GM12801 (cell line): Measurements from ENCODE around the gene CENPS.

Experiments
- TF ChIP-seq, protein P1 (sequence below): IDR thresholded peaks from one replicate; pipeline ENCODE4 v1.5.1; 2011; ENCODE audit warnings: control low read depth; ENCODE audit not compliant: insufficient read length; ENCODE audit errors: extremely low read depth

CENPS gene

DNA sequence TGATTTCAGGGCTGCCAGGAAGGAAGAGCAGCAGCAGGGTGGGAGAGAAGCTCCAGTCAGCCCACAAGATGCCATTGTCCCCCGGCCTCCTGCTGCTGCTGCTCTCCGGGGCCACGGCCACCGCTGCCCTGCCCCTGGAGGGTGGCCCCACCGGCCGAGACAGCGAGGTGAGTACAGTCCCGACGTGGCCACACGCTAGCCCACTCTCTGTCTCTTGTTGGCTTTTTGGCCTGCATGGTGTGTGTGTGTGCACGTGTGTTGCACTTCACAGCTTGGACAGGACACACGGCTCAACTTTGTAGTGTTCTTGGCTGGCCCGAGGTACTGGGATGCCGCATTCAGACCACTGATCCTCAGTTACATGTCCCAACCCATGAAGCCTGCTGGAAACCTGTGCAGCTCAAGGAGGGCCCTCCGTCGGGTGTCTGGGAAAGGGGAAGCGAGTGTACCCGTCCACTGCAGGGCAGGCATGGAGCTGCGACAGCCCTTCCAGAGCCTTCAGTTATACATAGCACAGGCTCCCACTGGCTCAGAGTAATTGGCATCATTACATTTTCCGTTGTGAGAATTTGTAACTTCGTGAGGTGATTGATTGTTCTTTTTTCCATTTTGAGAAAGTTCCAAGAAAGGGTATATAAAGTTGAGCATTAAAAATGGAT, 20.1 kb downstream of the CENPS start:
- TF ChIP-seq, protein P1, sequence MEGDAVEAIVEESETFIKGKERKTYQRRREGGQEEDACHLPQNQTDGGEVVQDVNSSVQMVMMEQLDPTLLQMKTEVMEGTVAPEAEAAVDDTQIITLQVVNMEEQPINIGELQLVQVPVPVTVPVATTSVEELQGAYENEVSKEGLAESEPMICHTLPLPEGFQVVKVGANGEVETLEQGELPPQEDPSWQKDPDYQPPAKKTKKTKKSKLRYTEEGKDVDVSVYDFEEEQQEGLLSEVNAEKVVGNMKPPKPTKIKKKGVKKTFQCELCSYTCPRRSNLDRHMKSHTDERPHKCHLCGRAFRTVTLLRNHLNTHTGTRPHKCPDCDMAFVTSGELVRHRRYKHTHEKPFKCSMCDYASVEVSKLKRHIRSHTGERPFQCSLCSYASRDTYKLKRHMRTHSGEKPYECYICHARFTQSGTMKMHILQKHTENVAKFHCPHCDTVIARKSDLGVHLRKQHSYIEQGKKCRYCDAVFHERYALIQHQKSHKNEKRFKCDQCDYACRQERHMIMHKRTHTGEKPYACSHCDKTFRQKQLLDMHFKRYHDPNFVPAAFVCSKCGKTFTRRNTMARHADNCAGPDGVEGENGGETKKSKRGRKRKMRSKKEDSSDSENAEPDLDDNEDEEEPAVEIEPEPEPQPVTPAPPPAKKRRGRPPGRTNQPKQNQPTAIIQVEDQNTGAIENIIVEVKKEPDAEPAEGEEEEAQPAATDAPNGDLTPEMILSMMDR: no peak

DNA sequence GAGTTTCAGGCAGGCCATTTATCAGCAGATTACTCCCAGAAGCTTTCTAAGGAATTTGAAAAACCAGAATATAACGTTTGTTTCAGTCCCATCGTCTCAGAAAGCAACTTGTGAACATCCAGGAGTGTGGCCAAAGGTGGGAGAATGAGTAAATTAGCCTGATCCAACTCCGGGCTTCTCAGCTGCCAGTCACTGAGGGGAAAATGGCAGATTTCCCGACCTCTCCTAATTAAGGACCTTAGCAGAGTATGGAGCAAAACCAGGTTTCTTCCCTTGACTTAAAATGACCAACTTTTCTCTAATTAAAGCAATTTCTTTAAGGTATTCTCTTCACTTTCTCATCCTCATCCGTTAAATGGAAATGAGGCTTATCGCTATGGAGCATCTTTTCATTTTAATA, 20.6 kb downstream of the CENPS start:
- TF ChIP-seq, protein P1: no peak

DNA sequence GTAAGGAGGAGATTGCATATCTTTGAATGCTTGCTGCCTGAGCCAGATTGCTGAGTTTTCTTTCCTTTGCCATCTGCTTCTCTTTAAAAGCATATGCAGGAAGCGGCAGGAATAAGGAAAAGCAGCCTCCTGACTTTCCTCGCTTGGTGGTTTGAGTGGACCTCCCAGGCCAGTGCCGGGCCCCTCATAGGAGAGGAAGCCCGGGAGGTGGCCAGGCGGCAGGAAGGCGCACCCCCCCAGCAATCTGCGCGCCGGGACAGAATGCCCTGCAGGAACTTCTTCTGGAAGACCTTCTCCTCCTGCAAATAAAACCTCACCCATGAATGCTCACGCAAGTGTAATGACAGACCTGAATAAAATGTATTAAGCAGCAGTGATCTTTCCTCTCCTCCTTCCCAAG, 21.1 kb downstream of the CENPS start:
- TF ChIP-seq, protein P1: no peak

DNA sequence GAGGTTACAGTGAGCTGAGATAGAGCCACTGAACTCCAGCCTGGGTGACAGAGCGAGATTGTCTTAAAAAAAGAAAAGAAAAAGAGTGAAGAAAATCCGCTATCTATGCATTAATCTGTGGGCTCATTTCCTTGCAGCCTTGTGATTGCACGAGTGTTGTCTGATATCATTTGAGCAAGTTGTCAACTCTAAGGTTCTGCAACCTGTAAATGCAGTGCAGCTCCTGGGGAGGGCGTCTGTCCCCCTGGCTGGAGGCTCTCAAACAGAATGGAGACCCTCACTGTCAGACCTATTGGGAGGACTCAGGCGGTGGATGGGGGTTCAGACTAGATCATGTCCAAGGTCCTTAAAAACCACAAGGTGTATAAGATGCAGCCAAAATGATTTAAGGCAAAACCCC, 25.8 kb downstream of the CENPS start:
- TF ChIP-seq, protein P1: no peak

DNA sequence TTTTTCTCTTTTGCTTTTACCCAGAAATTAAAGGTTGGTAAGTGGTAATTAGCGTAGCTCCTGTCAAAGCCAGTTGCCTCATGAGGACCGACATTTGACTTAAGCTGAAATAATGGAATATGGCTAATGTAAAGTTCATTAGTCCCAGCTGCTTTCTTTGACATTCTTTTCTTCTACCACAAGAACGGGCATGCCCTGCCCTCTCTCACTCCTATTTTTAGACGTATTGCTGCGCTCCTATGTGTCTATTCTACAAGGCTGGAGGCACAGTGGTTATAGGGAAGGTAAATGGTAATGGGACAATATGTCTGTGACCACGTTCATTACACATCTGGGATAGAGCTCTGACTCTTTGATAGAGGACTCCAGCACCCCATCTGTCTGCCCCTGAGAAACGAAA, 26.4 kb downstream of the CENPS start:
- TF ChIP-seq, protein P1: no peak

DNA sequence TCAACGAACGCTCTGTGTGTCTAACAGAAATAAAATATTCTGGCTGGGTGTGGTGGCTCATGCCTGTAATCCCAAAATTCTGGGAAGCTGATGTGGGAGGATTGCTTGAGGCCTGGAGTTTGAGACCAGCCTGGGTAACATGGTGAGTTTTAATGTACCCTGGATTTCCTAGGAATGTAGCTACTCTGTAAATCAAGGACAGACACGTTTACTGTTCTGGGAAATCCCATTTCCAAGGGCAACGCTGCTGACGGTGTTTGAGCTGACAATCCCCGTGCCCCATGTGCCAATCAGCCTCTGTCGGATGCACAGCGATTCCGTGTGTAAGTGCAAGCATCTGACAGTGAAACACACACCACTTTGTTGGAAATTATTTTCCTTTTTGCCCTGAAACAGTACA, 27.6 kb downstream of the CENPS start:
- TF ChIP-seq, protein P1: no peak

DNA sequence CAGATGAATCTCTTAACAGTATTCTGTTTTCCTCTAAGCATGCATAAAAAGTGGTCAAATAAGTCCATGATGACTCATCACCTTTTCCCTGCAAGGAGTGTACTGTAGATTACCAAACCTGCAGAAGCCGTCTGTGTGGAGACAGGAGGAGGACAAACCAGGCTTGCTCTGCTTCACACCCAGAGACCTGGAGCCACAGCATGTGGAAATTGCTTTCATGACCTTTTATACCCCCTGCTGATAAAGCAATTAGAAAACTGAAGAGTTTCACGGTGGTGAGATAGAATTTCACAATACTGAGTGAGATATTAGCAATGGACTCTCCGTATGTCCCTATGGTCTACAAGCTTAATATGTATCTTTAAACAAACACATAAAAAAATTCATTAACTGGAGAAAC, 29.0 kb downstream of the CENPS start:
- TF ChIP-seq, protein P1: no peak
